Loucy (cell line): ENCODE measurements around the gene HOXD11.

Source experiments
- CTCF ChIP-seq: fragments of 200-600 bp; sonication (generic); conservative IDR thresholded peaks from 2 replicates; pipeline ENCODE4 v1.5.1; 2014; ENCODE audit warnings: mild to moderate bottlenecking, antibody characterized with exemption, low read length
- EZH2phosphoT487 ChIP-seq: fragments of 200-600 bp; IDR thresholded peaks from 2 replicates; pipeline ENCODE4 v1.6.1; 2018; ENCODE audit warnings: antibody characterized with exemption, mild to moderate bottlenecking, moderate library complexity, borderline replicate concordance

- TF ChIP-seq CTCF (no peak), EZH2phosphoT487 (no peak)
Observed at GRCh38 chr2:176079285-176079830, 27.7 kb upstream of the HOXD11 start.
